ENCODE data around the gene DPYSL5. TPM values are rescaled to one million over a fixed set of nuclear protein-coding genes. Genes with fewer than 3 reads are reported as not detected.

The DPYSL5 gene
- total and polyA plus RNA-seq, 2 of the 13 experiments (the other 11 are each of a cell fraction or from before 2014, with no cell fraction given), result 0.15 TPM; not detected in 1

GRCh38 chr2:26911911-26912861, 64.3 kb downstream of the DPYSL5 start:
- no peaks in the 10 kb centered on the region for H3K9me3 ChIP-seq (ENCODE audit: low read length)
- ChIA-PET POLR2A (no interaction called here), CTCF (ENCODE audit: low intra/inter-chr PET ratio, low total read pairs) (no interaction called here)
- FAIRE-seq (no peak), ATAC-seq (no peak), DNase-seq (ENCODE audit: low spot score) (no peak)
- no peak overlapping the region for H3K4me2 ChIP-seq (ENCODE audit: low read depth, low read length)
- no peak overlapping the region for H2AFZ ChIP-seq (ENCODE audit: low read length)
- 0 out of 2 replicates have a peak, but pooled peaks cover 7% of the 10 kb centered on the region for H3K4me1 ChIP-seq (ENCODE audit: insufficient read depth, low read length)
- BruUV-seq (replicated peaks), result no TSS peak
- intact Hi-C loops (cut with micrococcal nuclease; ENCODE audit: unreplicated experiment) (no loop called here), in situ Hi-C loops (cut with HindIII; ENCODE audit: extremely low pct_ligation_motif_present, low pct_unique_long_range_greater_than_20kb) (no loop called here)
- no peak overlapping the region for H3K4me3 ChIP-seq (replicated peaks in 1 of 3; ENCODE audit: insufficient read depth in 1 of 3, low read depth in 2 of 3, low read length in 3 of 3)
- H3K27ac ChIP-seq (ENCODE audit: extremely low read length, insufficient read depth, low read length), result no peak overlapping the region
- no peak overlapping the region for H3K9ac ChIP-seq (ENCODE audit: insufficient read depth, low read depth, low read length)
- H3K27me3 ChIP-seq (ENCODE audit: control insufficient read depth in 1 of 2, insufficient read depth in 2 of 2, low read length in 2 of 2), result peaks cover 11 to 67% of the 10 kb centered on the region in 2 experiments
- 31% methylated on average over 22 of the region's 23 CpGs for WGBS (ENCODE audit: low lambda C conversion rate)
- H3K36me3 ChIP-seq (replicated peaks in 1 of 2; ENCODE audit: control insufficient read depth in 1 of 2, insufficient read depth in 2 of 2, low read length in 2 of 2), result no peaks in the 10 kb centered on the region
- H4K20me1 ChIP-seq (ENCODE audit: insufficient read depth, low read length), result no peaks in the 10 kb centered on the region
- no peaks in the 10 kb centered on the region for H3K79me2 ChIP-seq (ENCODE audit: insufficient read depth, low read length)
- no peak for TF ChIP-seq ZNF609 (CRISPR knock-in tag; IDR thresholded peaks at IDR 0.05; ENCODE audit: borderline replicate concordance)
- TF ChIP-seq ZNF451 (CRISPR knock-in tag; IDR thresholded peaks at IDR 0.05), result no peak
- TF ChIP-seq ZNF326 (CRISPR knock-in tag; IDR thresholded peaks at IDR 0.05; ENCODE audit: borderline replicate concordance), result no peak
- TF ChIP-seq TOPORS (CRISPR knock-in tag; IDR thresholded peaks at IDR 0.05), result no peak
- TF ChIP-seq ZNF709 (CRISPR knock-in tag; IDR thresholded peaks at IDR 0.05), result no peak
- TF ChIP-seq HNRNPL (IDR thresholded peaks at IDR 0.05; ENCODE audit: low read depth, low read length), result no peak
- TF ChIP-seq HOXD1 (CRISPR knock-in tag; IDR thresholded peaks at IDR 0.05), result no peak
- no peak for TF ChIP-seq E2F1 (CRISPR knock-in tag; IDR thresholded peaks at IDR 0.05)
- no peak for TF ChIP-seq REST (IDR thresholded peaks at IDR 0.05; ENCODE audit: borderline replicate concordance in 1 of 2, low read depth in 1 of 2, low read length in 2 of 2)
- no peak for TF ChIP-seq ZNF362 (CRISPR knock-in tag; IDR thresholded peaks at IDR 0.05; ENCODE audit: borderline replicate concordance)
- no peak for TF ChIP-seq TSC22D2 (CRISPR knock-in tag; IDR thresholded peaks at IDR 0.05; ENCODE audit: borderline replicate concordance)
- TF ChIP-seq ZSCAN12 (CRISPR knock-in tag; IDR thresholded peaks at IDR 0.05), result no peak

All from HepG2 (cell line).